LHCN-M2 (cell line): ENCODE data around the gene TTLL1. TPM values are rescaled to one million over a fixed set of nuclear protein-coding genes. Genes with fewer than 3 reads are reported as not detected.

ENCODE experiments used
- DNase-seq: peaks from one replicate; pipeline ENCODE4 v3.0.0-alpha.2; 2012; ENCODE audit warnings: low read depth
- total RNA-seq: library from RNA; depleted of rRNA; stranded (reverse); fragments of >200 nt; gene quantifications from 2 replicates; pipeline ENCODE4 v1.2.3, GENCODE V29; 2014; rRNA removed

Gene TTLL1
- total RNA-seq, 1 experiment from 2014 or later = 13.5 TPM

DNA sequence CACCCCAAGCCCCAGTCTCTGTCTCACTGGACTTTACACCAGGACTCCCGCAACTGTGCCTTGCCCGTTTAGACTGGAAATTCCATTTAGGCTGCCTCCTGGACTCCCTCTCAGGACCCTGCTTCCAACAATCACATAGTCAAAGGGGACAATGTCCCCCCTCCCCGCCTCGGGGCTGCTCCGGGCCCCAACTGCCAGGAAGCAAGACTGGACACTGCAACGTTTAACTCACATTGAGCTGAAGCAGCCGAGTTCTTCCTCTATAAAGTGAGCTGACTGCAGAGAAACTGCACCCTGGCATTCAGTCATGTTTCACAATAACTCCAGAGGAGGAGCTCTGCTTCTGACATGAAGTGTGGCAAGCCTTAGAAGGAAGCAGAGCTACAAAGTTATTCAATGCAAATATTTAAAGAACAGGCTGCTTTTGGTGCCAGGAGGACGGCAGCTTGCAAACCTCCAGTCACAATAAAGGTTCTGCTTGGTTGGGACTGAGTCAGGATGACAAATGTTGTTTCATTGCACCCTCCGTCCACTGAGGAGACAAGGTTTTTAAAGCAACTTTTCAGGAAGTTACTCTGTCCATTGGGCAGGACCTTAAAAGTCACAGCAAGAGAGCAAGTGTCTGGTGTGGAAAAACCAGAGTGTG lies 94.2 kb downstream of the TTLL1 start:
- DNase-seq = peak; percentile 83

- no peak for DNase-seq
Observed at GRCh38 chr22:42994276-42994916, 94.8 kb downstream of the TTLL1 start.

DNA sequence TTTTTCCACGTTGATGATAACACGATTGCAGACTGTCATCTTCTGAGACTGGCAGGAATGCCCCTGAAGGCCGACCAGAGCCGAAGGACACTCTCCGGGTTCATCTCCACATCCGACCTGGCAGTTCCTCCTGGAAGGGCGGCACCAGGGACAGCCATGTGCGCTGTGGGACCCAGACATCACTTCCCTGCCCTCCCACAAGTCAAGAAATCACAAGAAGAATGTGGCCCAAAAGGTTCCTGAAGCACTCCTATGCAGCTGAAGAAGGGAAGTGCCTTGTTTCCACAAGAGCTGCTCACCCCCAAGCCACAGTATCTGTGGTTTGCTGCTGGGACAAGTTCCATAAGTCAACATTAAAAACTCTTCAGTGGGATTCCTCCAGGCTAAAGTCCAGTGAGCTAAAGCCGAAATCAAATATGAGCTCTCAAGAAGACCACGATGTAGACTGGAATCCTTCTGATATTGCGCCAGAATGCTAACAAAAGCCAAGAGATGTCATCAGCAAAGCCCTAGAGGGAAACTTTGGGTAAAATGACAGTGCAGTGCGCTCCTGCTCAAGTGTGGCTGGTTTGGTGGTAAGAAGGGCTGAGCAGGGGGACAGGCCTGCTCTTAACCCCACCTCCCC lies 95.4 kb downstream of the TTLL1 start:
- peak; percentile 35 for DNase-seq

- DNase-seq = no peak
Observed at GRCh38 chr22:42992886-42993479, 96.2 kb downstream of the TTLL1 start.

DNA sequence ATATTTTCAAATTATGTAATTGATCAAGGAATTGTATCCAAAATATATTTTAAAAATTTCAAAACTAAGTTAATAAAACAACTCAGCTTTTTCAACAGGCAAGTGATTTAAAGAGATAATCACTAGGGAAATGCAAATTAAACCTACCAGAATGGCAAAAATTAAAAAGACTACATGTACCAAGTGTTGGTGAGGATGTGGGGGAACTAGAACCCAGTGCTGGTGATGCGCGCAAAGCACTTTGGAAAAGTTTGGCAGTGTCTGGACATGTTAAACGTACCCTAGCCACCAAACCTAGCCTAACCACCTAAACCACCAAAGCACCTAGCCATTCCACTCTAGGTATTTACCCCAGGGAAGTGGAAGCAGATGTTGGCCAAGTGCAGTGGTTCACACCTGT lies 97.1 kb downstream of the TTLL1 start:
- no peak for DNase-seq

- DNase-seq = peak; percentile 96
Observed at GRCh38 chr22:42991010-42991651, 98.1 kb downstream of the TTLL1 start.

DNA sequence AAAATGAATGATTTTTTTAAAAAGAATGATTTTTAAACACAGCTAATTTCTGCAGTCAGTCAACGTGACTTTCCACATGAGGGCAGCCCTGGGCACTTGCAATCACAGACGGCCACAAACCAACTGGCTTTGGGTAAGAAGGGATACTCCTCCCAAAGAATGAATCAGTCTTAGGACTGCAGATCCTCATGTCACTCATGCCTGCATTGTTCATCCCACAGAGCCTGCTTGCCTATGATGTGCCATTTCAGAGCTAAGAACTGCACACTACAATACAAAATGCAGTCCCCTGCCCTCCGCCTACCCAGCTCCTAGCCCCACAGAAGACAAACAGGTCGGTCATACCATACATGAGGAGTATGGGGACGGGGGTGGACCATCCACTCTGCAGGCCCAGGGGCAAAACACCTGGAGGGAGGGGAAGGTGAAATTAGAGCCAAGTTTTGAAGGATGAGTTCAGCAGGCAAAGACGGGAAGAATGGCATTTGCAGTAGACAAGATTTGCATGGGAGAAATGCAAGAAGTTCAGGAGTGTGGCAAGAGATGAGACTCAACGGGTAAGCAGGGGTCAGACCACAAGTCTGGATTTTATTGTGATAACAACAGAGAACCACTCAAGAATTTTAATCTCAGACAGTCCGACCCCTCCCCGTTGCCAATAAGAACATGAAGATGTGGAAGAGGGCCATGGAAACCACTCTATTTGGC lies 98.9 kb downstream of the TTLL1 start:
- peak; percentile 95 for DNase-seq

Other genes with a start within 250 kb of the TTLL1 start
- gene ARFGAP3, start 232.1 kb downstream of the TTLL1 start, total RNA-seq = 76.7 and 87.1 TPM in 2 replicates
- 66.3 and 66.8 TPM in 2 replicates for gene PACSIN2, start 74.2 kb downstream of the TTLL1 start, total RNA-seq
- not detected in 2 replicates for gene BIK, start 21.4 kb upstream of the TTLL1 start, total RNA-seq
- 21.1 and 21.7 TPM in 2 replicates for gene MCAT, start 54.0 kb upstream of the TTLL1 start, total RNA-seq
- 604 and 688 TPM in 2 replicates for gene TSPO, start 62.2 kb upstream of the TTLL1 start, total RNA-seq
- gene TTLL12, start 97.7 kb upstream of the TTLL1 start, total RNA-seq = 52.8 and 58.9 TPM in 2 replicates